Fibroblast of gingiva (primary cell): ENCODE results near the gene ALPP.
"Not testable (repeated sequence)": the region's sequence is repeated elsewhere in the genome, so short reads cannot be mapped to it uniquely, and the experiment has no call there.

Source experiments
- DNase-seq: peaks from one replicate; pipeline ENCODE4 v3.0.0-alpha.2; 2011; ENCODE audit warnings: low read depth

ALPP gene

DNA sequence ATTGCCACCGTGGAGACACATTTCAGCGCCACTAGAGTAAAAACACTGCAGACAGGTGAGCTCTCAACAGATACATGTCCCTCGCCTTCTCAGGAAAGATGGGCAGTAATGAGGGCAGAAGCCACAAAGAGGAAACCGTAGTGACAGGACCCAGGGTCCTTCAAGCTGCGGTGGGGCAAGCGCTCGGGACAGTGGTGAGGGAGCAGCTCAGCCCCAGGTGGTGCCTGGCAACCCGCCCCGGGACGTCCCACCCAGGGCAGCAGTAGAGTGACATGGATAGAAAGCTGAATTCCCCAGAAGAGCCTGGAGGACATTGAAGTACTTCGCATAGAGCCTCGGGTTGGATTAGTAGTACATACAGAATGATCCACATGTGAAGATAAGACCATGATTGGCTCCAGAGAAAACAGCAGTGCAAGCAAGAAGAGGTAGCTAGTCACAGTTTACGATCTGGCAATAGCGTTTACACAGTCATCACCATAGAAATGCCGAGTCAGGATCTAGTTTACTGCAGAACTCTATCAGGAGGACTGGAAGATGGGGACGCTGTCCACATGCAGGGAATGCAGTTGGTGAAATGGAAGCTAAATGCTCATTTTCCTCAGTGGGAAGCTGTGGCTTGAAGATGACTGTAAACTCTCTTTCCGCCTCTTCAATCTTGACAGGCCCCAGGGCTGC lies 37.4 kb upstream of the ALPP start:
- no peak for DNase-seq

DNA sequence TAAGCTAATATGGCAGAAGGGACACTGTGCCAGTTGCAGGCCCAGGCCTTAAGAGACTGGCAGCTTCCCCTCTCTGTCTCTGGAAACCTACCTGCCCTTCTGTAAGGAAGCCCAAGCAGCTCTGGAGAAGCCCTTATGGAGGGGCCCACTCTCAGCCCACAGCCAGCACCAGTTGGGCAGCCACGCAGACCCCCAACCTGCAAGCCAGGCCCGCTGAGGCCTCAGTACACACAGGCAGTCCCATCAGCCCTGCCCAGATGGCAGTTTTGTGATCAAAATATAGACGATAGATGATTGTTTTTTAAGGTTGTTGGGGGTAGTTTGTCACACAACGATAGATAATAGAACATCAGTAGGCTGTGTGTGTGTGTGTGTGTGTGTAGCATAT lies 36.8 kb upstream of the ALPP start:
- no peak for DNase-seq

DNA sequence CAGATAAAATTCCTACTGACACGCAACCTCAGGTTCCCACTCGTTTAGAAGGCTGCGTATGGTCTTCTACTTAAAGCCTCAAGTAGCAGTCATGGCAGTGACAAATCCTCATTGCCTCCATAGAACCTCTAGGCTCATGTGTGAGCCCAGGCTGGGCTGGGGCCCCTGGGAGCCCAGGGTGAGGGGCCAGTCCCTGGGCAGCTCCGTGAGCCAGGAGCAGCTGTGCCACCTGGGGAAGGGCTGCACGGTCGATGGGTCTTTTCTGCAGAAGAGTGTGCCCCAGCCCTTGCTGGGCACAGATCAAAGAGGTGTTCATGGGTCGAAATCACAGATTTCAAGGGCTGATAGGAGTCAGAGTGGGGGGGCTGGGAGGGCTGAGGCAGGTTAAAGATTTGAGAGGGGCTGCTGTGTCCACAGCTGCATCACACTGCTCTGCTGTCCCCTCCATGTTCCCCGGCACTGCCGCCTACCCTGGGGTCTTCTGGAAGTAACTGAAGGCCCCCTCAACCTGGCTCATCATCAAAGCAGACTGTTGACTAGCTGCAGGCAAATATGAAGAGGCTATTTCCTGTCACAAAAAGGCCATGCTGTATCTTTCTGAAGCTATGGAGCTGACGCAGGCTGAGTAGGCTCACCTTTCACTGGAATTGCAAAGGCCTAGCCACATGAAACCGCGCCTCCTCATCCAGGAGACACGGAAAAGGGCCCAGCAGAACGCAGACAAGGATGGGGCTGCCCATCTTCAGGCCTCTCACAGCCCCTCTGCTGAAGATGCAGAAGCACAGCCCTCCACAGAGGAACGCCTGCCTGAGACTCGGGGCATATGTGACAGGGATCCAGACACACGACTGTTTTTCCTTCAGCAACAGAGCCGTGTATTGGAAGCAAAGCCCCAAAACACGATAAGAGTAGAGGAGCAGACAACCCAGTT lies 35.7 kb upstream of the ALPP start:
- DNase-seq, result no peak

DNA sequence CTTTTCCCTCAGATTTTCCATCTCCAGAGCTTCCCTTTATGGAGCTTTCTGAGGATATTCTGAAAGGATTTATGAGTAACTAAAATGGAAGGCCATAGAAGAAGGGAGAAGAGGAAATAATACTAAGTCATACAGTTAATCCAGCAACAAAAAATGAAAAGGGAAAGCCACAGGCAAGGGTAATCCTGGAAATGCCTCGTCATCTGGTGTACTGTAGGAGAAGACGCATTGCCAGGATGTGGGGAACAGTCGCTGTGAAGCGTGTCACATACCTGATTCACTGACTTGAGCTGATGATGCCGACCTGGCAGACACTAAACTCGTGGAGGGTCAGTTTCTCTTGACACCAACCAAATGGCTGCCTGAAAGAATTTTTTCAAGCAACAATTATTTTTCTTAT lies 34.7 kb upstream of the ALPP start:
- DNase-seq, result no peak

DNA sequence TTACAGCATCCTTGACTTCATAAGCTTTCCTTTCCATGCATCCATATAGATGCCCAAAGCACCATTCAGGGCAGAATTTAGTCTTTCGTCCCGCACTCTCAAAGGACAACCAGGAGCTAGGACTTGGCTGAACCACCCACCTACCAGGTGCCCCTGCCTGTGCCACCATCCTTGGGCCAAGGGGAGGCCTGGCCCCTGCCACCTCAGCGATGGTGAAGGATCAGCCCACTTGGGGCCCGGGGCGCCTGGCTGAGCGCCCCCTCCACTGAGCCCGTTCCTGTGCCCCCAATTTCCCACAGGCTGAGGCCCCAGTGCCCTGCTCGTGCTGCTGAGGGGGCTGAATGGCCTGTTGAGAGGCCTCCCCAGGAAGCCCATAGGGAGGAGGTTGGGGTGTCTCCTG lies 33.3 kb upstream of the ALPP start:
- DNase-seq, result no peak

DNA sequence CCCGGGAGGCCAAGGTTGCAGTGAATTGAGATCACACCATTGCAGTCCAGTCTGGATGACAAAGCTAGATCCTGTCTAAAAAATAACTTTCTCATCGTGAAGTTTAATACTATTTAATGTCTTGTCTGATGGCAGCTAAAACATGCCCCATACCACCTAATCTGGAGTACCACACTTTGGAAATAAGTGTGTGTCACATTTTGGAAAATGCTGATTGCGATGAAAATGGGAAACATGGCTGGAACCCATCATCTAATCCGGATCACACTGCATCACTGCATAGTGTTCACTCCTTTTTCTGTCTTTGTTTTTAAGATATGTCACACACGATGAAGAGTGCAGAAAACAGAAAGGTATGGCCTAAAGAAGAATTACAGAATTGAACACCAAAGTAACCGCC lies 31.2 kb upstream of the ALPP start:
- DNase-seq, result no peak

DNA sequence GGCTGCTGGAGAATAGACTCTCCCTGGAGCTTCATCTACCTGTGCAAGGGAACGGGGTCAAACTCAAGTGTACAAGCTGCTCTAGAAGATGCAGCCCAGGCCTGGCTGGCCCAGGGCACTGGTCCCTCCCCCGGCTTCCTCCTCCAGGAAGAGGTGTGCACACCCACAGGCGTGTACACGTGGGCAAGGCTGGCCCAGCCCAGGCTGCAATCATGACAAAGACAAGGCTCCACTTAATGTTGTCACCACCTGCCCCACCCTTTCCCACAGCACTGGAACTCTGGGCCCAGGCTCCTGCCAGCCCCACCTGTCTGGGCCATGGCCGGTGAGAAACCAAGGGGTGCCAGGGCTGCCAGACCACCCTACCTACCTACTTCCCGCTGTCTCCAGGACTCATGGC lies 29.6 kb upstream of the ALPP start:
- no peak for DNase-seq

DNA sequence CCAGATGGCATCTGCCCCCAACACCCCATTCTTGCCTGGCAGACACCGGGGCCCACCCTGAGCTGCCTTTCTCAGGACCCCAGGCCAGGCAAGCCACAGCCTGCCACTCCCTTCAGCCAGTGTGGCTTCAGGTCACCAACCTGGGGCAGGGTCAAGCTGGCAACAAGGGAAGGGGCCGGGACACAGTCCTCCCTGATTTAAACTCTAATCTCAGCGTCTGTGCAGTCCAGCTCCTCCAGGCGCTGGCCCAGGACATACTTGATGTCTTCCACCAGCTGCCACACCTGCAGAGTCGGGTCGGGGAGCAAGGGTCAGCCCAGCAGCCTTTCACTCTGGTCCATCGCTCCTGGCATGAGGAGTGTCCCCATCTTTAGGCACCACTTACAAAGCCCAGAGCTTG lies 29.0 kb upstream of the ALPP start:
- DNase-seq, result no peak

DNA sequence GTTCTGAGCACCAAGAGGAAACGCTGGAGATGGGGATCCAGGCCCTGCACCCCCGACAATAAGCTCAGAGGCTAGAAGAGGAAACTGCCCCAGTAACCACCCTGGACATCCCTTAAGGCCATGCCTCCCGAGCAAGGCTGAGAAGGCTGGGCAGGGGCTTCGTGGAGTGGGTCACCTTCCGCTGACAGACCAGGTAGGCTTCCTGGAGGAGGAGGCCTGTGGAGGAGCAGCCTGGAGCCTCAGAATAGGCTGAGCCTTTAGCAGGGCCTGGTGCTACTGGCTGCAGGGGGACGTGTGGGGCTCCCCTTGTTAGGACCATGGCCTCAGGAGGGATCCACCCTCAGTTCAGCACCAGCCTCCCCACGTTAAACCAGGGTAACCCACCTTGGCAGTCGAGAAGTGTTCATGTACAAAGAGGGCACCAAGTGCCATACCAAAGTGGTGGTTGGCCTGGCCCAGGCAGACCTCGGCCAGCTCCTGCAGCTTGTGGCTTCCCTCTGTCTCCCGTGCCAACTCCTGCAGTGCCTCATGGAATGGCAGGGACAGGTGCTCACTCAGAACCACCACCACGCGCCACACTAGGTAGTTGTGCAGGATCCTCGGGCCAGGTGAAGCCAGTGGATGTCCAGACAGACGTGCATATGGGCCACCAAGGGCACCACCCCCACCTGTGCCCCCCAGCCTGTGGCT lies 28.5 kb upstream of the ALPP start:
- no peak for DNase-seq

DNA sequence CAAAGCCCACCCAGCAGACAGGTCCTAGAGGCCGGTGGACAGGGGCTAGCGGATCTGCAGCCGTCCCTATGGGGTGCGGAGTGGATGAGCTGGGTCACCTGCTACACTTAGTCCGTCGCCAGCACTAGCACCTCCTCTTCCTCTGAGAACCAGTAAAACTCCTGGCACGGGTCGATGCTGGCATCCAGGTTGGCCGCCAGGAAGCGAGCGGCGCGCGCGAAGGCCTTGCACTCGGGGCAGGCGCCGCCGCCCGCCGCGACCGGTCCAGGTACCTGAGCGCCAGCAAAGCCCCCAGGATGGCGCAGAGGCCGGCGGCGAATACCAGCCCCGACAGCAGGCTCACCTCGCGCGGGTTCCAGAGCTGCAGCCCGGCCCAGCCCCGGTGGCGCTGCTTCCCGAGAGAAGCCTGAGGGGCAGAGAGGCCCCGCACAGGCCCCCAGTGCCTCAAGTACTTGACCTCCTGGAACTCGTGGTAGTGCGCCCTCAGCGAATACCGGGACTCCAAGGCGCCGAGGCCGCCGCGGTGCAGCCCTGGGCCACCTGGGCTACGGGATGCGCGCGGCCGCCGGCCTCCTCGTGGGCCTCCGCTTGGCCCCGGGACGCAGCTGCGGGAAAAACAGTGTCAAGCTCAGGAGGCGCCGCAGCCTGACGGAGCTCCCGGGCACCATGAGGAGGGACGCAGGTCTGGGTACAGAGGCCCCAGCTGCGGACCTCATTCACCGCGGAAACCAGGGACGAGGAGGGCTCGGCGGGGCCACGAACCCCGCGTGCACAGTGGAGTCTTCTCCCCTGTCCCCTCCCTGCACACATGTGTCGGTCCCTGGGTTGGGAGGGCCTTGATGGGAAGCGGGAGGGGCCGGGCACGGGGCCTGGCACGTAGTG lies 27.5 kb upstream of the ALPP start:
- DNase-seq, result no peak

DNA sequence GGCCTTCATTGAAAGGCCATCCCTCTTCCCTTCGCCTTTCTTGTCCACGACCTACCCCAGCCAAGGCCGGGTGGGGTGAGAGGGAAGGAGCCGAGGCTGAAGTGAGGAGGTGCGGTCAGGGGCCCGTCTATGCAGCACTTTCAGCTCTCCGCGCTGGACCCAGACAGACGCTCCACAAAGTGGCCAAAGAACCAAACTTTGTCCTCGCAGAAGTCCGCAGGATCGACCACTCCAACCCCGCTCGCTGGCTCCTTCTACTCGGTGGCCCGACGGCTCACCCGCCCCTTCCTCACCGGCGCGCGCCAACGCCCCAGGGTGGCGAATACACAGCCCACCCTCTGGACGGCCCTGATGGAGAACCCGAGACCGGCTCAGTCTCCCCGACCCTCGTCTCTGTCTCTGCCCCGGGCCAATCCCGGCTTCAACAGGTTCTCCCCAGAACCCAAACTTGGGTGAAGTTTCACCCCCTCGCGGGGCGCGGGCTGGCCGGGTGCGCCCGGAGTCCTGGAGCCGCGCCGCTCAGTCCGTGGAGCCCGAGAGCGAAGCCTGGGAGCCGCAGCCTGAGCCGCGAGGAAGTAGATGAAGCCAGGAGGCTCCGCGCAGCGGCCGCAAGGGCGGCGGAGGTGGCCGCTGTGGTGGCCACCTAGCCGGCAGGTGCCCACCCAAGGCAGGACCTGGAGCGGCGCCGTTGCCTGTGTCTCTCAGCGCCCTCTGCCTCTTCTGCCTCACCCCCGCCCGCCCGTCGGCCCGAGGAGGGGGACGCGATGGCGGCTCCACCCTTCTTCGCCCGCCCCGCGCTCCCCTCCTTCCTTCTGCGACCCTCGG lies 26.7 kb upstream of the ALPP start:
- DNase-seq, result no peak

DNA sequence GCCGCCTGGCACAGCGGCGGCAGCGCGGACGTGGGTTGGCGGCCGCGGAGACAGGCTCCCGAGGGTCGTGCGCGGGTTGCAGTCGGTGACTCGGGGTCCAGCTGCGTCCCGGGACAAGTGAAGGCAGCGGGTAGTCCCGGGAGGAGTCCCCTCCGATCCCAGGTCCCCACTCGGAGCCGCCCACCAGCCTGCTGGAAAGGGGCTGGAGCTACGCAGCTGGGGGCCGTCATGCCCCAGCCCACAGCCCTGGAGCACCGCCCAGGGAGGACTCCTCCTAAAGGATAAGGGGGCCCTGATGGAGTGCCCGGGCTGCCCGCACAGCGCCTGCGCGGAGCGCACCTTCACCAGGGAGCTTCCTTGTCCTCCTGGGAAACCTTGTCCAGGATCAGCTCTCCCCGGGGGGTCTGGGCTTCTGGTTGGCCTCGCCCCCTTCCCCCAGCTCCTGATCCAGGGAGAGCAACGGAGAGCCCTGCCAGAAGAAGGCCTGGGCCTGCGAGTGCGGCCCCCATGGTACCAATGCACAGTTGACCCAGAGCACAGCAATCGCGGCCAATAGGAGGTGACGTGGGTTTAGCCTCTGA lies 25.9 kb upstream of the ALPP start:
- no peak for DNase-seq

DNA sequence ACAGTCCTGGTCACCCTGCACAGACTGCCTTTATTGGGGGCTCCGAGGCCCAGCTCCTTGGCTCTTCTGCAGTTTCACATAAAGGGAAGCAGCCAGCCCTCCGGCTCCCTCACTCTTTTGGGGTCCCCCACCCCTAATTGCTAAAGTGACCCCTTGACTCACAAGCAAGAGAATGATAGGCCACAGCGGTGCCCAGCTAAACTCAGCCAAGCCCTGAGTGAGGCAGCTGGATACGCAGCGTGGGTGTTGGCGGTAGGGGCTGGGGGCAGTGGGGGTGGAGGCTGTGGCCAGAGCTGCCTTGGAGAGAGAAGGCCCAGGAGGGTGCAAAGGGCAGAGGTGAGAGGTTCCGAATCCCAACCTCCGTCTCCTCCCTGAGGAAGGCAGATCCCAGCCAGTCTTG lies 25.5 kb upstream of the ALPP start:
- no peak for DNase-seq

DNA sequence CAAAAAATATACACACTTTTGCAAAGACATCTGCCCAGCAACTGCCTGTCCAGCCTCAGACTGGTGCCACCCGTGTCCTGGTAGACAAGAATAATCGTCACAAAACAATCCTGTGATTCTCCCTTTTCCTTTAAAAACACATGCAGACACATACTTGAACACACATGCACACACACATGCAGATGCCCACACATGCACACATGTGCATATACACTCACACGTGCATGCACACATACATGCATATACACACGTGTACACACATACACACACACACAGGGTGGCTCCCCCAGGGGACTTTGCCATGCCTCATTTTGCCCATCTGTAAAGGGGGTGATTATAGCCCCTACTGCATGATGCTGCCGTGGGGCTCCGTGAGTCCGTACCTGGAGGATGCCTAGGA lies 24.9 kb upstream of the ALPP start:
- no peak for DNase-seq

DNA sequence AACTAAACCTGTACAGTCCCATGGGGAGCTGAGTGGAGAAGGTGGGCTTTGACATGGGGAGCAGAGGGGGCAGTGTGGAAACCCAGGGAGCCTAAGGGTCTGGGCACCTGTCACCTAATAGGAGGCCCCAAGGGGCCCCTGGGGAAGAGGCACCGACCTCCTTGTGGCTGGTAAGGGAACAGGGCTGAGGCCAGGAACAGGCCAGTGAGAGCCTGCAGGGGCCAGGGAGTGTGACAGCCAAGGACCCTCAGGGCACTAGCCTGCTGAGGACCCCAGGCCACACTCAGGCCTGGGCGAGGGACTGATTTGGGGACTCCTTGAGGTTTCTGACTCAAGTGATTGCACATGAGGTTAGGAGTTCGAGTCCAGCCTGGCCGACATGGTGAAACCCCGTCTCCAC lies 24.5 kb upstream of the ALPP start:
- no peak for DNase-seq

DNA sequence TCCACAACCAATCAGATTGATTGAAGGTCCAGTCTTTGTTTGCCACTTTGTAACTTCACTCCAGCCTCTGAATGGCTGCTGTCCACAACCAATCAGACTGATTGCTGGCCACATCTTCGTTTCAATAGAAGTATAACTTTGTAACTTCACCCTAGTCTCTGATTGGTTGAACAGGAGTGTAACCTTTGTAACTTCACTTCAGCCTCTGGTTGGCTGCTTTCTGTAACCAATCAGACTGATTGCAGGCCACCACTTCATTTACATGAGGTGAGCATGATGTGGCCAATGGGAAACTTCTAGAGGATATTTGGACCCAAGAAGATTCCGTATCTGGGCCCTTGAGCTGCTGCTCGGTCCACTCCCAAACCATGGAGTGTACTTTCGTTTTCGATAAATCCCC lies 16.9 kb upstream of the ALPP start:
- no peak for DNase-seq

DNA sequence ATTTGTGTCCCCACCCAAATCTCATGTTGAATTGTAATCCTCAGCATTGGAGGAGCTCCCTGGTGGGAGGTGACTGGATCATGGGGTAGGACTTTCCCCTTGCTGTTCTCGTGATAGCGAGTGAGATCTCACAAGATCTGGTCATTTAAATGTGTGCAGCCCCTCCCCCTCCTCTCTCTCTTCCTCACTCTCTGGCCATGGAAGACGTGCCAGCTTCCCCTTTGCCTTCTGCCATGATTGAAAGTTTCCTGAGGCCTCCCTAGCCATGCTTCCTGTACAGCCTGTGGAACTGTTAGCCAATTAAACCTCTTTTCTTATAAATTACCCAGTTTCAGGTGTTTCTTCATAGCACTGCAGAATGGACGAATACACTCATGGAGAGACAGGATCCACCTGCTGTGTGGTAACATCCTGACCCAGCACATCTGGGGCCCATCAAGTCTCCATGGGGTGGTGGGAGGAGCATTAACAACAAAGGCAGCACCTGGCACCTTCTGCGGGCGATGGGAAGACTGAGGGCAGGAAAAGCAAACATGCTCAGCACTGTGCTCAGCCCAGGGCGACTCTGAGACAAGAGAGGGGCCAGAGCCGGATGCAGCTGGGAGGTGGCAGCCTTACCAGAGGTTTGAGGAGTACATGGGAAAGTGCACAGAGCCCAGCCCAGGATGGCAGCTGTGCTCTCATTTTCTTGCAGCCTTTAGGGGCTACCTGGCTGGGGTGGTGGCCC lies 16.2 kb upstream of the ALPP start:
- DNase-seq, result no peak

DNA sequence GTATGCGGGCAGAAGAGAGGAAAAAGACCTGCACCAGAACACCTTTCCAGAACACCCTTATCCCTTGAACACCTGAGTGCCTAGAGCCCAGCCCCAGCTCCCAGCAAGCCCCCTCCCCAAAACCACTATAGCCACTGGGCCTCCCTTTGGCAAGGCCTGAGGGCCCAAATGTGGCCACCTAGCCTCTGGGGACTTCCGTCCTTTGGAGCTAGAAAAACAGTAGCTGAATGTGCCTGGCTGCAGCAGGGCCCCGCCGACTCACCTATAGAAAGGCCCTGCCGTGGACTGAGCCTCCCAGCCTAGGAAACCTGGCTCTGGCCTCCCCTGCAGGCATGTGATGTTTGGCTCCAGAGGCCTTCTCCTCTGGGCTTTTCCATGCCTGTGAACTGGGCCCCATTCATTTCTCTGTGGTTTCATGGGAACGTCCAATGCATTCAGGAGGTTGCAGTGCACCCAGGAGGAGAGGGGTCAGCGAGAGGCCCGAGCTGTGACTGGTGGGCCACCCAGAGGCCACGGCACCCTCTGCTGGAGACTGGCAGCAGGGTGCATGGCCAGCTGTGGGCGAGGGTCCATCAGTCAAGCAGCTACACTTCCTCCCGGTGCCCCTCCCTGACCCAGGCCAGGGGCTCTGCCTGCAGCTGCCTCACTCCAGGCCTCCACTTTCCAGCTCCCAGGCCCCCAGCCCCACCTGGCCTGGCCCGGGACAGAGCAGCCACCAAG lies 15.3 kb upstream of the ALPP start:
- not testable (repeated sequence) for DNase-seq
